ENCODE results near the gene PCBP4. TPM values are rescaled to one million over a fixed set of nuclear protein-coding genes. Genes with fewer than 3 reads are reported as not detected.

Gene PCBP4
- total and polyA plus RNA-seq, 2 donors (not counting 1 experiment from before 2014, with no cell fraction given) = 15.3 to 25.6 TPM

GRCh38 chr3:51934139-51934850 is 33.0 kb downstream of the PCBP4 start:
- no peaks in the 10 kb centered on the region for H3K27me3 ChIP-seq (replicated peaks in 1 of 4; ENCODE audit: control extremely low read depth in 1 of 4, control insufficient read depth in 3 of 4, insufficient read depth in 4 of 4, low read length in 3 of 4)
- H3K27ac Mint-ChIP-seq = no peak overlapping the region

More at GRCh38 chr3:51934139-51934850, 33.0 kb downstream of the PCBP4 start:
- H3K4me3 Mint-ChIP-seq = no peak overlapping the region
- ATAC-seq (ENCODE audit: low read depth) = no peak
- no peak overlapping the region for H3K4me2 ChIP-seq (replicated peaks; ENCODE audit: low read depth, low read length, poor library complexity, severe bottlenecking)
- no peaks in the 10 kb centered on the region for H3K9me3 Mint-ChIP-seq (ENCODE audit: insufficient read depth)
- H3K27ac ChIP-seq (ENCODE audit: low read length in 2 of 2) = no peak overlapping the region
- H4K20me1 ChIP-seq (ENCODE audit: control insufficient read depth, insufficient read depth, low read length, poor library complexity, severe bottlenecking) = no peaks in the 10 kb centered on the region
- H3K4me1 ChIP-seq (ENCODE audit: control insufficient read depth in 2 of 2, insufficient read depth in 2 of 2, low read length in 2 of 2) = no peaks in the 10 kb centered on the region
- no peaks in the 10 kb centered on the region for H3K27me3 Mint-ChIP-seq
- TF ChIP-seq, protein P1, sequence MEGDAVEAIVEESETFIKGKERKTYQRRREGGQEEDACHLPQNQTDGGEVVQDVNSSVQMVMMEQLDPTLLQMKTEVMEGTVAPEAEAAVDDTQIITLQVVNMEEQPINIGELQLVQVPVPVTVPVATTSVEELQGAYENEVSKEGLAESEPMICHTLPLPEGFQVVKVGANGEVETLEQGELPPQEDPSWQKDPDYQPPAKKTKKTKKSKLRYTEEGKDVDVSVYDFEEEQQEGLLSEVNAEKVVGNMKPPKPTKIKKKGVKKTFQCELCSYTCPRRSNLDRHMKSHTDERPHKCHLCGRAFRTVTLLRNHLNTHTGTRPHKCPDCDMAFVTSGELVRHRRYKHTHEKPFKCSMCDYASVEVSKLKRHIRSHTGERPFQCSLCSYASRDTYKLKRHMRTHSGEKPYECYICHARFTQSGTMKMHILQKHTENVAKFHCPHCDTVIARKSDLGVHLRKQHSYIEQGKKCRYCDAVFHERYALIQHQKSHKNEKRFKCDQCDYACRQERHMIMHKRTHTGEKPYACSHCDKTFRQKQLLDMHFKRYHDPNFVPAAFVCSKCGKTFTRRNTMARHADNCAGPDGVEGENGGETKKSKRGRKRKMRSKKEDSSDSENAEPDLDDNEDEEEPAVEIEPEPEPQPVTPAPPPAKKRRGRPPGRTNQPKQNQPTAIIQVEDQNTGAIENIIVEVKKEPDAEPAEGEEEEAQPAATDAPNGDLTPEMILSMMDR (IDR thresholded peaks at IDR 0.05) = no peak
- TF ChIP-seq EZH2 (IDR thresholded peaks at IDR 0.05; ENCODE audit: borderline replicate concordance, insufficient read depth, low read depth, low read length, poor library complexity, severe bottlenecking) = no peak
- H3K9ac ChIP-seq (ENCODE audit: low read length) = no peak overlapping the region
- intact Hi-C loops (cut with micrococcal nuclease) = no loop called here
- ChIA-PET CTCF (no interaction called here), POLR2A (interaction anchor here (0.6 kb wide), 1 partner anchor 292 kb away, joined by 5 read pairs; no protein-coding TSS in a partner anchor)
- peaks cover 3% of the 10 kb centered on the region for H3K4me1 Mint-ChIP-seq
- H3K4me3 ChIP-seq (ENCODE audit: control extremely low read depth in 1 of 5, extremely low read depth in 1 of 5, insufficient read depth in 1 of 5, low read depth in 2 of 5, low read length in 4 of 5) = no peak overlapping the region
- DNase-seq = no peak
- WGBS (ENCODE audit: insufficient coverage) = 100% methylated on average over 8 of the region's 11 CpGs
- H3K79me2 ChIP-seq (ENCODE audit: control insufficient read depth, insufficient read depth, low read length) = peaks cover 5% of the 10 kb centered on the region
- H3K9me3 ChIP-seq (ENCODE audit: control extremely low read depth in 1 of 3, control insufficient read depth in 2 of 3, insufficient read depth in 1 of 3, low read length in 2 of 3) = no peaks in the 10 kb centered on the region
- peaks cover 4 to 65% of the 10 kb centered on the region in 2 experiments for H3K36me3 ChIP-seq (replicated peaks in 1 of 2; ENCODE audit: control extremely low read depth in 1 of 2, control insufficient read depth in 1 of 2, extremely low read depth in 1 of 2, insufficient read depth in 2 of 2, low read length in 1 of 2)
- no peak overlapping the region for H2AFZ ChIP-seq (ENCODE audit: insufficient read depth, low read depth, low read length, poor library complexity, severe bottlenecking)

All from B cell (primary cell).